ENCODE measurements around the gene RBM45.

DNA sequence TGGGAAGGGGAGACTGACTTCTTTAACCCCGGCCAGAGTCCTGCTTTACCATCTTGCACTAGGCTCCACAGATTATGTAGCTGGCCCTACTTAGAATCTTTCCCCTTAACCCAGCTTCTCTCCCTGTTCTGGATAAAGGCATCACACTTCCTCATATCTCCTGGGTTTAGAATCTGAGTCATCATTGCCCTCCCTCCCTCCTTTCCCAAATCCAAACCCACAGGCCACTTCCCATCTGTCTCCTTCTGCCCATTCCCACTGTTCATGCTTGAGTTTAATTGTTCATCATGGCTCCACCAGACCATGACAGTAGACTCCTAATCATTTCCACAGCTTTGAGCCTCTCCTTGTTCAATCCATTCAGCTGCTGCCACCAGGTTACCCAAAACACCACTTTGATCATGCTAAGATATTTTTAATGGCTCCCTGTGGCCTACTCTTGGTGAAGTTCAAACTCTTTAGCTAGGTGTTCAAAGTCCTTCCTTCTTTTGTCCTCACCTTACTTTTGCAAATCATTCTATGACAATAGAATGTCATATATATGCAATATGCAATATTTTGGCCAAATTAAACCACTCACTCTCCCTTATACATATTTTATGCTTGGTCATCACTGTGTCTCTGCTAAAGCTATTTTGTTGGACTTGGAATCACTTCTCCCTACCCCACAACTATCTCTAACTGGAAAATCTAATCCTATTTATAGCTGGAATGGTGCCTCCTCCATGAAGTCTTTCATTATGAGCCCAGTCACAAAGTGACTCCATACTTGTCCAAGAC lies 45.2 kb upstream of the RBM45 start:
- no peak for TF ChIP-seq GATA2 (IDR thresholded peaks at IDR 0.05; ENCODE audit: low read depth, low read length)
- no peak for TF ChIP-seq GATA3 (IDR thresholded peaks at IDR 0.05; ENCODE audit: low read depth, low read length)
